Measurements from ENCODE around the gene EFNA5. TPM values are rescaled to one million over a fixed set of nuclear protein-coding genes. Genes with fewer than 3 reads are reported as not detected.

EFNA5 gene
- total and polyA plus RNA-seq, 2 of the 8 experiments (the other 6 are each of a cell fraction or from before 2014, with no cell fraction given) = 9.6 to 21.8 TPM

DNA sequence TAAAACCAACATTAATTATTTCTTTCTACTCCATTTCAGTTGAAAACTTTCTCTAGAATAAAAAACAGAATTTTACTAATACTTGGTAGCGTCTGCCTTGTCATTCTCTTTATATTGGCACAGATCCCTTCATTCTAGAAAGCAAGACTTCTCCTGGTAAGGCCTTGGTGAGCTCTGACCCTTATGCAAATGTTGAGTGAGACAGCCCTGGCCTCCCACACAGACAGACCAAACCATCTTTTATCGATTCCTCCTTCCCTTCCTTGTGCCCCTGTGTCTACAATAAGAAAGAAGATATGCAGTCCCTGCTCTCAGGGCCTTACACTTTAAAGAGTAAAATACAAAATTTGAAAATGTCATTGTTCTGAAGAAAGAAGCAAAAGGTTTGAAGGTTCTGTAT, 262.2 kb downstream of the EFNA5 start:
- Histone ChIP-seq H2AK5ac (ENCODE audit: low read depth, low read length) (no peak overlapping the region), H3K36me3 (ENCODE audit: control insufficient read depth in 2 of 4, insufficient read depth in 4 of 4, low read length in 3 of 4) (no peaks in the 10 kb centered on the region), H2BK120ac (replicated peaks; ENCODE audit: low read depth, low read length) (no peak overlapping the region), H3K23ac (ENCODE audit: insufficient read length) (no peak overlapping the region), H2BK12ac (ENCODE audit: low read depth, low read length) (no peak overlapping the region), H3K4me2 (ENCODE audit: insufficient read depth in 1 of 2, low read depth in 2 of 2, low read length in 2 of 2) (no peak overlapping the region), H3K18ac (ENCODE audit: extremely low read depth, low read length) (no peak overlapping the region), H3K79me1 (ENCODE audit: low read depth, low read length) (no peaks in the 10 kb centered on the region), H3K4ac (replicated peaks; ENCODE audit: insufficient read length, low read depth, low read length) (no peak overlapping the region), H3K9ac (replicated peaks in 1 of 4; ENCODE audit: extremely low read depth in 1 of 4, low read depth in 3 of 4, low read length in 3 of 4) (no peak overlapping the region), H3K27ac (ENCODE audit: low read depth, low read length) (no peak overlapping the region), H4K8ac (ENCODE audit: extremely low read depth, insufficient read depth, low read length) (no peak overlapping the region), H4K91ac (replicated peaks; ENCODE audit: insufficient read length, low read length) (no peak overlapping the region), H2BK5ac (ENCODE audit: low read depth, low read length) (no peak overlapping the region), H2BK15ac (ENCODE audit: low read length) (no peak overlapping the region), H3K56ac (replicated peaks; ENCODE audit: insufficient read length, low read depth, low read length) (no peak overlapping the region), H3K14ac (ENCODE audit: insufficient read length) (no peak overlapping the region), H3K4me1 (replicated peaks in 1 of 4; ENCODE audit: control insufficient read depth in 3 of 4, insufficient read depth in 4 of 4, low read length in 3 of 4) (peaks cover 2 to 11% (median 2%) of the 10 kb centered on the region in 4 experiments; a peak in 5 of 7 replicates), H2AFZ (ENCODE audit: low read length) (no peak overlapping the region), H2BK20ac (ENCODE audit: low read length) (no peak overlapping the region), H3K23me2 (ENCODE audit: low read depth, low read length) (no peaks in the 10 kb centered on the region), H4K20me1 (replicated peaks in 1 of 2; ENCODE audit: control insufficient read depth in 1 of 2, insufficient read depth in 2 of 2, low read length in 2 of 2) (no peaks in the 10 kb centered on the region), H3K9me3 (ENCODE audit: insufficient read depth in 2 of 2, low read depth in 1 of 2, low read length in 1 of 2) (no peaks in the 10 kb centered on the region), H4K5ac (ENCODE audit: insufficient read length, low read depth, low read length) (no peak overlapping the region), H3K79me2 (ENCODE audit: control insufficient read depth in 1 of 2, insufficient read depth in 2 of 2, low read length in 2 of 2) (no peaks in the 10 kb centered on the region), H3K4me3 (ENCODE audit: extremely low read depth in 1 of 4, insufficient read depth in 2 of 4, low read depth in 3 of 4, low read length in 4 of 4) (no peak overlapping the region), H3K27me3 (replicated peaks in 1 of 4; ENCODE audit: control insufficient read depth in 3 of 4, extremely low read depth in 1 of 4, insufficient read depth in 3 of 4, low read length in 3 of 4) (no peaks in the 10 kb centered on the region)
- CTCF ChIA-PET (ENCODE audit: partially characterized antibody) = no interaction called here
- POLR2A ChIA-PET (ENCODE audit: partially characterized antibody) = no interaction called here
- DNase-seq (ENCODE audit: low read depth in 1 of 2, low spot score in 2 of 2) (no peak), FAIRE-seq (no peak)
- TF ChIP-seq TCF12 (IDR thresholded peaks at IDR 0.05; ENCODE audit: low read depth, low read length) = no peak
- no peak for TF ChIP-seq HDAC6 (IDR thresholded peaks at IDR 0.05; ENCODE audit: low read depth, low read length)
- TF ChIP-seq CHD1 (IDR thresholded peaks at IDR 0.05; ENCODE audit: low read depth, low read length) = no peak
- no peak for TF ChIP-seq KDM4A (IDR thresholded peaks at IDR 0.05; ENCODE audit: low read depth, low read length, severe bottlenecking)
- TF ChIP-seq RBBP5 (IDR thresholded peaks at IDR 0.05; ENCODE audit: borderline replicate concordance, low read depth, low read length) = no peak
- no peak for TF ChIP-seq POU5F1 (IDR thresholded peaks at IDR 0.05; ENCODE audit: low read depth, low read length)
- TF ChIP-seq MAFK (IDR thresholded peaks at IDR 0.05; ENCODE audit: low read depth, low read length) = no peak
- TF ChIP-seq RAD21 (IDR thresholded peaks at IDR 0.05 in 1 of 2, conservative IDR thresholded peaks at IDR 0.05 in 1 of 2; ENCODE audit: low read depth in 2 of 2, low read length in 2 of 2) = no peak
- TF ChIP-seq BACH1 (IDR thresholded peaks at IDR 0.05; ENCODE audit: low read length) = no peak
- no peak for TF ChIP-seq KDM1A (IDR thresholded peaks at IDR 0.05; ENCODE audit: borderline replicate concordance, low read length)
- no peak for TF ChIP-seq GABPA (IDR thresholded peaks at IDR 0.05; ENCODE audit: borderline replicate concordance, insufficient read depth, low read length)
- TF ChIP-seq SIX5 (IDR thresholded peaks at IDR 0.05; ENCODE audit: low read depth, low read length) = no peak
- no peak for TF ChIP-seq CTBP2 (IDR thresholded peaks at IDR 0.05; ENCODE audit: borderline replicate concordance, insufficient read depth, insufficient read length, low read length)
- no peak for TF ChIP-seq TAF1 (IDR thresholded peaks at IDR 0.05; ENCODE audit: low read depth, low read length)
- WGBS, 2 experiments (ENCODE audit: extremely low coverage in 1 of 2, insufficient coverage in 1 of 2, insufficient read length in 1 of 2, insufficient replicate concordance in 2 of 2, low coverage in 1 of 2, low lambda C conversion rate in 2 of 2, missing lambda C conversion rate in 1 of 2) = 85% methylated on average over 2 of the region's 2 CpGs; no CpG with 5 or more reads in 1 of the 2 experiments

Measured in H1 (cell line).